Activated CD4-positive, alpha-beta T cell treated with anti-CD3 and anti-CD28 coated beads, Interleukin-2, amount 50 U/mL, for 1 hour (primary cell): ENCODE measurements around the gene CARF.
A peak's percentile ranks its signal among the peaks of the same experiment; 100 is the strongest.
"Not testable (repeated sequence)": the region's sequence is repeated elsewhere in the genome, so short reads cannot be mapped to it uniquely, and the experiment has no call there.

Experiments
- DNase-seq: peaks from one replicate; pipeline ENCODE4 v3.0.0-alpha.2; 2020

CARF gene

GRCh38 chr2:202911512-202912341 lies at the start of gene CARF, which contains the start of gene WDR12:
TSS of gene CARF (plus strand) at chr2:202912275. CDS start at chr2:202941903, 29,628 bp downstream.
TSS of gene WDR12 (minus strand) at chr2:202911673. CDS start at chr2:202911476, 197 bp downstream.
- peak; percentile 89 for DNase-seq

- DNase-seq = peak; percentile 59
Observed at GRCh38 chr2:202870431-202871299, 41.4 kb upstream of the CARF start.

- DNase-seq = peak; percentile 13
Observed at GRCh38 chr2:202871300-202872141, 40.6 kb upstream of the CARF start, which contains the start of gene ICA1L. TSS of gene ICA1L (minus strand) at chr2:202871766. CDS start at chr2:202829009, 42,757 bp downstream.

GRCh38 chr2:202877699-202878098 lies 34.4 kb upstream of the CARF start:
- DNase-seq = no peak

- no peak for DNase-seq
Observed at GRCh38 chr2:202881570-202881969, 30.5 kb upstream of the CARF start.

- no peak for DNase-seq
Observed at GRCh38 chr2:202883987-202884675, 27.9 kb upstream of the CARF start.

GRCh38 chr2:202885190-202885589 lies 26.9 kb upstream of the CARF start:
- DNase-seq = no peak

GRCh38 chr2:202905507-202905906 lies 6.6 kb upstream of the CARF start:
- DNase-seq = not testable (repeated sequence)

GRCh38 chr2:202908186-202908585 lies 3.9 kb upstream of the CARF start:
- DNase-seq = no peak

- no peak for DNase-seq
Observed at GRCh38 chr2:202909394-202910192, 2.5 kb upstream of the CARF start.

- DNase-seq = not testable (repeated sequence)
Observed at GRCh38 chr2:202910250-202910649, 1.8 kb upstream of the CARF start.

- DNase-seq = no peak
Observed at GRCh38 chr2:202910698-202911097, 1.4 kb upstream of the CARF start.

GRCh38 chr2:202911203-202911511 lies 918 bp upstream of the CARF start:
- no peak for DNase-seq

GRCh38 chr2:202912342-202913201 lies 497 bp downstream of the CARF start:
- not testable (repeated sequence) for DNase-seq

GRCh38 chr2:202918860-202919259 lies 6.8 kb downstream of the CARF start:
- DNase-seq = no peak

- DNase-seq = no peak
Observed at GRCh38 chr2:202932425-202933138, 20.5 kb downstream of the CARF start.

- DNase-seq = no peak
Observed at GRCh38 chr2:202933139-202933510, 21.1 kb downstream of the CARF start.

- DNase-seq = no peak
Observed at GRCh38 chr2:202933958-202934357, 21.9 kb downstream of the CARF start.

- no peak for DNase-seq
Observed at GRCh38 chr2:202934456-202934855, 22.4 kb downstream of the CARF start.

- DNase-seq = no peak
Observed at GRCh38 chr2:202938960-202939359, 26.9 kb downstream of the CARF start.
